HG03457 (cell line): Measurements from ENCODE around the gene TBXA2R.
"Not testable (repeated sequence)": the region's sequence is repeated elsewhere in the genome, so short reads cannot be mapped to it uniquely, and the experiment has no call there.

Source experiments
- ATAC-seq: cut with Tn5 transposase; IDR thresholded peaks from one replicate; pipeline ENCODE4 v1.9.1; 2021; ENCODE audit warnings: moderate number of reproducible peaks; ENCODE audit not compliant: unreplicated experiment

TBXA2R gene

DNA sequence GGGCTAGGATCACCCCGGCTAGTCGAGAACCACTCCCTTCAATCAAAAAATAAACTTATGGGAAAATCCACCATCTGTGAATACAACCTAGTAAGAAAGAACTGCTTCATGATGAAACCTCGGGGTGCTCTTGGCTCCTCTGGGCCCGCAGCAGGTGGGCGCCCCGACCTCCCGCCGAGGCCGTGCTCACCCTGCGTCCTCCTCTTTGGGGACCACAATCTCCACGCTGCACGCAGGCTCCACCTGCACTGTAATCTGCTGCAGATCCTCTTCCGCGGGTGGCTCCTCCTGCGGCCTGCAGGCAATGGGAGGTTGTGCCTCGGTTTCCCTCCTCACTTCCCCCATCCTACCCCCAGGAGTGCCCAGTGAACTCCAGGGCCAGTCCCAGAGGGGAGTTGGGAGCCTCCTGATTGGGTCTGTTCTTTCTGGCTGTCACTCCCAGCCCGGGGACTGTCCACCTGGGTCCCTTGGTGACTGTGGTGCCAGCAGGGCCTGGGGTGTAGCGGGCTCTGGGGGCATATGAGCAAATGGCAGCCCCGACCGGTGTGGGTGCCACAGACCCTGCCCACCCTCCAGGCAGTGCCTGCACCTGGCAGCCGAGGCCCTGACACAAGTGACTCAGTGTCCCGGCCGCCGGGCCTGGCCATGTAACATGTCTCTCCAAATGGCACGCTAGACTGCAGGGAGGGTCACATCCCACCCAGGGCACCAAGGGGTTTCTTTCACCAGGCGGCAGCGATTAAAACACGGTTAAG is 35.0 kb upstream of the TBXA2R start:
- no peak for ATAC-seq

DNA sequence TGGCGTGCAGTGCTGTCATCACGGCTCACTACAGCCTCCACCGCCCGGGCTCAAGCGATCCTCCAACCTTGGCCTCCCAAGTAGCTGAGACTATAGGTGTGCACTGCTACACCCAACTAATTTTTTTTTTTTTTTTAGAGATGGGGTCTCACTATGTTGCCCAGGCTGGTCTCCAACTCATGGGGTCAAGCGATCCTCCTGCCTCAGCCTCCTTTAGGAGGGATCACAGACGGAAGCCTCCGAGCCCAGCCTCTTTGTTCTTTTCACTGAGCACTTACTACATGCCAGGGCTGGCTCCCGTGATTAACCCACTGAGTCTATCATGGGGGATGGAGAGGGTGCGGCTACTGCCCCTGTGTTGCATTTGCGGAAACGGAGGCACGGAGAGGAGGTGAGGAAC is 32.8 kb upstream of the TBXA2R start:
- no peak for ATAC-seq

- ATAC-seq = no peak
Measured at GRCh38 chr19:3638208-3639193, 31.8 kb upstream of the TBXA2R start.

DNA sequence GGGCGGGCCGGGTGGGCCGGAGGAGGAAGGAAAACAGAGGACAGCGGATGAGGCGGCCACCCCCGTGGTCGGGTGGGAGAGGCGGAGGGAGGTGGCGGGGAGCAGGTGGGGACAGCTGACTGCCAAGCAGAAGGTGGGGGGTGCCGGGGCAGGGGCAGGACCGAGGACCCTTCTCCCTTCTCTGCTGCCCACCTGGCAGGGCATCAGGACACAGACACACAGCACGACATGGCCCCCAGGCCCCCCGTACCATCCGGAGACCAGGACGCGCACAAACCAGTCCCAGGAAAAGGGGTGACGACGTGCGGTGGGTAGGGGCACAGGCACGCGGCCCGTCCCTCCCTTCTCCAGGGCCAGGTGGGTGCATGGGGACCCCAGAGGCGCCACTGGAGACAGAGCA is 30.9 kb upstream of the TBXA2R start:
- ATAC-seq = no peak

DNA sequence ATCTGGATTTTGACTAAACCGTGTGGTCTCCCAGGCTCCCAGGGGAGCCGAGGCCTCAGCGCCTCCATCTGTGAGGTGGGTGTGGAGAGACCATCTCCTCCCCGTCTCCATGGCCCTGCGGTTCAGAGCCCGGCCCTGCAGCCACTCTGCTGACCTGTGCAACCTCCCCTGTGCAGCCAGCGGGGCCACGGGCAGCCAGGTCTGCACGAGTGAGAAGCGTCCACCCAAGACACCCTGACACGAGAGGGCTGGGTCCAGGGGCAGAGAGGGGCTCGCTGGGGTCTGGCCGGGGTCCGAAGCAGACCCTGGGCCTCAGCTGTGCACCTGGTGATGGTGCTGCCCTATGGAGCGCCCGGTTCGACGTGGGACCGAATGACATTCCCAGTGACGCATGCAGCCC is 30.3 kb upstream of the TBXA2R start:
- no peak for ATAC-seq

- no peak for ATAC-seq
Measured at GRCh38 chr19:3636506-3636905, 29.8 kb upstream of the TBXA2R start.

- no peak for ATAC-seq
Measured at GRCh38 chr19:3634496-3635045, 27.9 kb upstream of the TBXA2R start.

GRCh38 chr19:3633559-3633988 is 26.9 kb upstream of the TBXA2R start:
- no peak for ATAC-seq

- ATAC-seq = no peak
Measured at GRCh38 chr19:3632739-3633558, 26.3 kb upstream of the TBXA2R start.

DNA sequence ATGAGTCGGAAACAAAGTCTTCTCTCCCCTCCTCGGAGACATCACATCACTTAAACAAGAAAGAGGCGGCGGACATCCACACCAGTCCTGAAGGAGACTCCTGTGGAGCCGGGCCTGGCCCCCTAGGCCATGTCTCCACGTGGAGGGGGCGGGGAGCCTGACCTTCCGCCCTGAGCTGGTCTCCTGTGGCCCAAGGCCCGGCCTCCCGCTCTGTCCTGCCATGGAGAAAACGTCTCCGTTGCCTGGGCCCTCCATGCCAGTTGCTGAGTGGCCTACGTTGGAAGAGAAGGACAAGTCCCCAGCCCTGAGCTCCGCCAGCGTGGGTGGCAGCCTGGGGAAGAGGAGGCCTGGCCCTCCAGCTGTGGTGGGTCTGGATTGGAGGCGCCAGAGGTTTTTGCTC is 25.4 kb upstream of the TBXA2R start:
- no peak for ATAC-seq

- ATAC-seq = no peak
Measured at GRCh38 chr19:3631053-3631861, 24.6 kb upstream of the TBXA2R start.

GRCh38 chr19:3628766-3629165 is 22.1 kb upstream of the TBXA2R start:
- not testable (repeated sequence) for ATAC-seq

- ATAC-seq = no peak
Measured at GRCh38 chr19:3627351-3627723, 20.7 kb upstream of the TBXA2R start.

DNA sequence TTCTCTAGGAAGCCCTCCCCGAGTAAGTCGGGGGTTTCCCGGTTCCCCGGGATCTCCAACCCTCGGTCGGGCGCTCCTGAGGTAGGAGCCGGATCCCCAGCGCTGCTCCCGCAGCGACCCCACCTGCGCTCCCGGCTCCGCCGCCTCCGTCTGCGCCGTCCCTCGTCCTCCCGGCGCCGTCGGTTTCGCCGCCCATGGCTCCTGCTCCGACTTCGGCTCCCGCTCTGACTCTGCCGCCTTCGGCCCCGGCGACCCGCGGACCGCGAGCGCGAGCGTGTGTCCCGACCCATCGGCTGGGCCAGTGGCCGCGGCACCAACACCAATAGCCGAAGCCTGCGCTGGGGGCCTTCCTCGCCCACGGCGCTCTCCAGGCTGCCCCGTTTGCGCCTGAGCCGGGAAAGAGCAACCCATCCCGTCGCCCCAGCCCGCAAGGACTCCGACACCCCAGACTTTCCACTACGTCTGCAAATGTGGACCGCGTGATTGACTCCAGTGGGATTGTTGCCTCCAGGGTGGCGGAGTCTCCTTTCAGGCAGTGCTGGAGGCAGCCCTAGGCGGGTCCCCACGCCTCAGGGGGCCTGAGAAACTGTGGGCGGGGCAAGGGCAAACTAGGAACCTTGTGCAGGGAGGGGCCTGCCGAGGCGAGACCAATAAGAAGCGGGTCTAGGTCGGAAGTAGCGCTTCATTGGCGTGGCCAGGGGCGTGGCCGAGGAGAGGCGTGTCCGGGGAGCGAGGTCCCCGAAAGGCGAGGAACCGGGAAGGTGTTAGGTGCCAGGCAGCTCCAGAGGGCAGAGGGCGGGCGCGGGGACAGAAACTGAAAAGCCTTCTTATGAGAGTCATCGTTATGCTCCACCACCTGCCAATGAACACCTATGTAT is 20.0 kb upstream of the TBXA2R start, which contains the start of gene CACTIN:
Gene CACTIN, minus strand, starts transcription at position 318 of the 878 bp plus-strand sequence. Its CDS starts 28 bp downstream, at position 290.
- ATAC-seq = peak; percentile 69

DNA sequence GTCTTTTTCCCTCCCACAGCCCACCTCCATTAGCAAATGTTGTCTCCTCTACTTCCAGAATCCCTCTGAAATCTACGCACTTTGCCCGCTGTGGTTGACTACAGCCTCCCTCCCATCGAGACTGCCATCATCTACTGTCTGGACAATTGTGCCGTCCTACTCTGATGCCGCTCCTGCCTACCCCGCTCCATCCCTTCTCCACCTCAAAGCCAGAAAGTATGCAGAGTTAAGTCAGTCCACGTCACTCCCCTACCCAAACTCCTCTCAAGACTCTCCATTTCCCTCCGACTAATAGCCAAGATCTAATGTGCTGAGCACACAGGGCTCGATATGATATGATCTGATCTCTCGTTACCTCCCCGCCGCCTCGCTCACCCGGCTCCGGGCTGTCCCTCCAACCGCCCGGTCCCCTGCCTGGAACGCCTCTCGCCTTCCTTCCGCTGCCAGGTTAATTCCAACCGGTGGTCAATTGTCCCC is 19.4 kb upstream of the TBXA2R start:
- no peak for ATAC-seq

DNA sequence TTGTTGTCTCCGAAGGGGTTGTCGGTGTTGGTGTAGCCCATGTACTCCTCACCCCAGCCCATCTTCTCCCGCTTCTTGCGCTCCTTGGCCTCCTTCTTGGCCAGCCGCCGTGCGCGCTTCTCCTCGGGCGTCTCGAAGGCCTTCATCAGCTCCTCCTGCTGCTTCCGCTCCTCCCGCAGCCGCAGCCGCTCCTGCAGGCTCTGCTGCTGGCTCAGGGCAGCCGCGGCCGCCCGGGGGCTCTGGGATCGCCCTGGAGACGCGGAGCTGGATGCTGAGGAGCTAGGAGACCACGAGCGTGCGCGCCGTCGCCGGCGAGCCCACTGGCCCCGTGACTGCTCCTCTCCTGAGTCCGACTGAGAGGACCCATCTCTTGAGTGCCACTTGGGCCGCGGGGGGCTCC is 17.0 kb upstream of the TBXA2R start:
- ATAC-seq = no peak

- ATAC-seq = no peak
Measured at GRCh38 chr19:3622224-3622623, 15.5 kb upstream of the TBXA2R start.

DNA sequence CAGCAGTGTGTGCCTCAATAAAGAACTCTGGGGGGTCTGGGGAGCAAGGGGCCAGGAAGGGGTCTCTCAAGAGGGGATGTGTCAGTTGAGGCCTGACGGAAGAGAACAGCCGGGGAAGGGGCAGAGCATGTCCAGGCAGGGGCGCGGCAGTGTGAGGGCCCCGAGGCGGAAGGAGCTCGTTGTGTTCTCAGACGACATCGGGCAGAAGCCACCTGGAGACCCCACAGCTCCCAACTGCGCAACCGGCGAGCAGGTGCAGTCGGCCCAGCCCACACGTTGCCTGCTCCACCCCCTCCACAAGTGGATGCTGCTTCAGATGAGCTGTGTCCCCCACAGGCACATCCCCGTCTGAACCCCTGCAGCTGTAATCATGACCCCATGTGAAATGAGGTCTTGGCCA is 15.0 kb upstream of the TBXA2R start:
- ATAC-seq = no peak
